IPS-15b (cell line): ENCODE results near the gene TSPAN8.
"Not testable (repeated sequence)": the region's sequence is repeated elsewhere in the genome, so short reads cannot be mapped to it uniquely, and the experiment has no call there.

Experiments used
- H3K27me3 ChIP-seq: one replicate; pipeline ENCODE4 v1.6.1; 2013; ENCODE audit warnings: low read length; ENCODE audit not compliant: control insufficient read depth, insufficient read depth
- H3K36me3 ChIP-seq: one replicate; pipeline ENCODE4 v1.6.1; 2013; ENCODE audit warnings: low read length; ENCODE audit not compliant: control insufficient read depth, insufficient read depth
- H3K4me1 ChIP-seq: one replicate; pipeline ENCODE4 v1.6.1; 2013; ENCODE audit warnings: mild to moderate bottlenecking, low read length; ENCODE audit not compliant: control insufficient read depth, insufficient read depth
- H3K4me3 ChIP-seq: one replicate; pipeline ENCODE4 v1.5.1; 2013; ENCODE audit warnings: low read depth, low read length
- H3K9ac ChIP-seq: one replicate; pipeline ENCODE4 v1.6.1; 2013; ENCODE audit warnings: low read depth, mild to moderate bottlenecking, low read length
- H3K9me3 ChIP-seq: one replicate; pipeline ENCODE4 v1.6.1; 2013; ENCODE audit warnings: mild to moderate bottlenecking, low read length; ENCODE audit not compliant: control insufficient read depth, insufficient read depth

TSPAN8 gene

DNA sequence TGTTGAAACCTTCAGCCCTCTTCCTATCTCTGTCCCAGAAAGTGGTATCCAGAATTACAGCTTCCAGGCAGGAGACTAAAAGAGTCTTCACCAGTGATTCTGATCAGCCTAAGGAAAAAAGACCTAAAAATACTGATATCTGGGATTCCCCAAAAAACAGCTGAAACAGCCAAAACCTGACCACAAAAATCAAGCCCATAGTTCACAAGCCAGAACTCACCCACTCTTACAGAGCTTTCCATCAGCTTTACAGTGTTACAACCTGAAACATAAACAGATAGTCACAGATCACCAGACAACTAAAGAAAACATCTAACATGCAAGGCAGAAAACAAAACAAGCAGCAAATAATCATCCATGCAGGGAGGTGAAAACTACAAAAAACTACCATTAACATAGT is 26.0 kb upstream of the TSPAN8 start:
- Histone ChIP-seq H3K4me3 (no peak overlapping the region), H3K36me3 (no peaks in the 10 kb centered on the region), H3K4me1 (no peaks in the 10 kb centered on the region), H3K27me3 (no peaks in the 10 kb centered on the region), H3K9me3 (no peaks in the 10 kb centered on the region), H3K9ac (no peak overlapping the region)

DNA sequence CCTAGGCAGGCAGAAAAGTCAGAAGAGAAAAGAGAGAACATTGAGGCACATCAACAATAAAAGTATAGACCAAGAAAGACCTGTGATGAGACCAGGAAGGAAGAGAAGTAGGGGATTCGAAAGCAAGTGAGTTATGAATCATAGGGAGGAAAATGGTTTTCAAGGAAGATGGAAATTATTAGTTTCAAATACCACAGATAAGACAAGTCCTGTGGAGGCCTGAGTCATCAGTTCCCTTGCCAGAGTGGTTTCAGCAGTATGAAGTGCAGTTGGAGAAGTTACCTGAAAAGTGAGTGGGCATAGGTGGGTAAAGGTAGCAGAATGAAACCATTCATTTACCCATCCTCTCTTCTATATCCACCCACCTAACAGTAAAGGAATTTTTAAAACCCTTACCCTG is 25.2 kb upstream of the TSPAN8 start:
- no peaks in the 10 kb centered on the region for H3K9me3 ChIP-seq
- H3K27me3 ChIP-seq: no peaks in the 10 kb centered on the region
- no peak overlapping the region for H3K4me3 ChIP-seq
- H3K4me1 ChIP-seq: no peaks in the 10 kb centered on the region
- H3K9ac ChIP-seq: no peak overlapping the region
- no peaks in the 10 kb centered on the region for H3K36me3 ChIP-seq

DNA sequence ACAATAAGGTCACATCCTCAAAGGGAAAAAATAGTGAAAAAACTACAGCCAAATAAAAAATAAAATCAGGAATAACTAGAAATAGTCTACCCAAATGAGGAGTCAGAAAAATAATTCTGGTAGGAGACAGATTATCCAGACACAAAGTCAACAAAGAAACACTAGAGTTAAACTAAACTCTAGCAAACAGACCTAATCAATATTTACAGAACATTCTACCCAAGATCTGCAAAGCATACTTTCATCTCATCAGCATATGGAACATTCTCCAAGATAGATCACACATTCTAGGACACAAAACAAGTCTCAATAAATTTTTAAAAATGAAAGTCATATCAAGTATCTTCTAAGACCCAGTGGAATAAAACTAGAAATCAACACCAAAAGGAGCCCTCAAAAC is 20.4 kb upstream of the TSPAN8 start:
- no peak overlapping the region for H3K9ac ChIP-seq
- no peaks in the 10 kb centered on the region for H3K36me3 ChIP-seq
- no peaks in the 10 kb centered on the region for H3K27me3 ChIP-seq
- H3K4me3 ChIP-seq: no peak overlapping the region
- no peaks in the 10 kb centered on the region for H3K9me3 ChIP-seq
- no peaks in the 10 kb centered on the region for H3K4me1 ChIP-seq

DNA sequence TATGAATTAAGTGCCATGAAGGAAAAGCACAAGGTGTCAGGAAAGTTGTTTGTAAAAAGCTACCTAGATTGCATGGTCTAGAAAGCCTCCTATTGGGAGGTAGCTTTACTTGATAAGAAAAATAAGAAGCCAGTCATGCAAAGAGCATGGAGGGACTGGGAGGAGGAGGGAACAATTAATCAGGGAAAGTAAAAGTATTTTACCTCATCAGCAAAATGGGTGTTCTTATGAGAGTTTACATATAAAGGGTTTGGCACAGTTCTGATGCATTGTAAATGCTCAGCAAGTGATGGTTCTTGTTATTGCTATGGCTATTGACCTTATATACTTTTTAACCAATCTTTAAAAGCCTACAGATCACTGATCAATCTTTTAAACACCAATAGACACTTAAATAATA is 17.0 kb upstream of the TSPAN8 start:
- Histone ChIP-seq H3K9ac (no peak overlapping the region), H3K9me3 (no peaks in the 10 kb centered on the region), H3K36me3 (no peaks in the 10 kb centered on the region), H3K4me1 (no peaks in the 10 kb centered on the region), H3K27me3 (no peaks in the 10 kb centered on the region), H3K4me3 (no peak overlapping the region)

DNA sequence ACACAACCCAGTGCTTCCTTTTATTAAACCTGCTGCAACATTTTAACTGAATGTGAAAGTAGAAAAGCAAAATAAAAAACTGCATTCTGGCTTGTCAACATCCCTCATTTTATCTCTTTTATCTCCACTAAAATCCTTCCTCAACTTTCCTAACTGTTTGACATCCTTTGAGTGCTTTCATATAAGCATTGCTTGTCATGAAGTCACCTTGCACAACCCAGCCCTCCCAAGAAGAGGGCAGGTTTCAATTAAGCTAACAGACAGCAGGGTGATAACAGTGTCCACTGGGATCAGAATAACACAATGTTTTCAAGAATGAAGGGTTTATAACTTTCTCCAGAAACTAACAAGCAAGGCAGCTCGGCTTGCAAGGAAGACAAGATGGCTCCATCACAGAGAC is 16.3 kb upstream of the TSPAN8 start:
- Histone ChIP-seq H3K4me3 (no peak overlapping the region), H3K36me3 (no peaks in the 10 kb centered on the region), H3K27me3 (no peaks in the 10 kb centered on the region), H3K4me1 (no peaks in the 10 kb centered on the region), H3K9me3 (no peaks in the 10 kb centered on the region), H3K9ac (no peak overlapping the region)

DNA sequence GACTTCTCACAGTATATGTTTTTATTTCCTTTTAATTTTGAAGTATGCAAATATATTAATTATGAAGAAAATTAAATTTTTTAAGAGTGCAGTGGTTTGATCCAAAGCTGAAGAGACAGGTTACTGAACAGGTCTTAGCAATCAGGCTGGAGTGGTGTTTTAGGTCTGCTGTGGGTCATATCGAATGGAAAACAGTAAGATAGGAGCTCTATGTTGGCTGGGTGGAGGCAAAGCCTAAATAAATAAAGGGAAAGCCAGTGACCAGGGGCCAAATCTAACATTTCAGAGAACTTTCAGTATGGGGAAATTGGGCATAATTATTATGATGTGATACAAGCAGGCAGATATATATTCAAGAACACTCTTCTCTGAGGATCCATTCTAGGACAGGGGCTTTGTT is 12.7 kb upstream of the TSPAN8 start:
- H3K4me1 ChIP-seq: no peaks in the 10 kb centered on the region
- no peak overlapping the region for H3K9ac ChIP-seq
- H3K36me3 ChIP-seq: no peaks in the 10 kb centered on the region
- no peaks in the 10 kb centered on the region for H3K27me3 ChIP-seq
- H3K9me3 ChIP-seq: no peaks in the 10 kb centered on the region
- H3K4me3 ChIP-seq: no peak overlapping the region

DNA sequence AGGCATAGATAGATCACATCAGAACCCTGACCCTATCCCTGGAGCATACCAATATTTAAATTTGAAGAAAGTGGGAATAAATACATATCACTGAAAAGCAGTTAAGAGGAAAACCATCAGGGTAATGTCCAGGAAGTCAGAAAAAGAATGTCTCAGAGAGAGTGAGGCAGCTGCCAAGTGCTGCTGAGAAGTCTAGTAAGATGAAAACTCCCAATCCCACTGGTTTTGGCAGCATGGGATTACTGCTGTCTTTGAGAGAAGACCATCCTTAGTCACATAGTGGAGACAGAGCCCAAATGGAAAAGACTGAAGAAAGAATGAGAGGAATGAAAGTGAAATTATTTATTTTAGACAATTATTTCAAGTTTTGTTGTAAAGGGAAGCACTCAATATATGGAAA is 11.5 kb upstream of the TSPAN8 start:
- Histone ChIP-seq H3K4me1 (no peaks in the 10 kb centered on the region), H3K27me3 (no peaks in the 10 kb centered on the region), H3K9ac (no peak overlapping the region), H3K36me3 (no peaks in the 10 kb centered on the region), H3K9me3 (no peaks in the 10 kb centered on the region), H3K4me3 (no peak overlapping the region)

DNA sequence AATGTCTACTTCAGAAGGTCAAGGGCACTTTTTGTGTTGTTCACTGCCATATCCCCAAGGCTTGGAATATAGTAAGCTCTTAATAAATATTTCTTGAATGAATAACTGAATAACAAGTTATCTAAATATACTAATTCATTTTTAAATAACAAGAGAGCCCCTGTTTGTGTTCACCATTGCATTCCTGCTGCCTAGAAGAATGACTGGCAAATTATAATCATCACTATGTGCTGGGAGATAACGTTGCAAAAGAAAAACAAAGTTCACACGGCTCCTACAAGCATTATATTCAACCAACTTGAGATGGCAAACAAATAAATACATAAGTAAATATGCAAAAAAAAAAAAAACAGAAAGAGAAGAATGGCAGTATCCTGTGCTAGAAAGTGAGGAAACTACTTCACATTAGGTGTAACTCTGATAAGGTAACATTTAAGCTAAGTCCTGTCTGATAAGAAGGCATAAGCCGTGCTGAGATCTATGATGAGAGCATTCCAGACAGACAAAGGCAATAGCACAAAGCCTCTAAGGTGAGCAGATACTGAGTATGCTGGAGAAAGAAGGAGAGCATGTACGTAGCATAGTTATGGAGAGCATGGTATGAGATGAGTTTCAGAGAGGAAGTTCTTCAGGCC is 9.2 kb upstream of the TSPAN8 start:
- H3K27me3 ChIP-seq: no peaks in the 10 kb centered on the region
- no peaks in the 10 kb centered on the region for H3K36me3 ChIP-seq
- H3K9ac ChIP-seq: no peak overlapping the region
- H3K4me1 ChIP-seq: no peaks in the 10 kb centered on the region
- no peaks in the 10 kb centered on the region for H3K9me3 ChIP-seq
- no peak overlapping the region for H3K4me3 ChIP-seq

DNA sequence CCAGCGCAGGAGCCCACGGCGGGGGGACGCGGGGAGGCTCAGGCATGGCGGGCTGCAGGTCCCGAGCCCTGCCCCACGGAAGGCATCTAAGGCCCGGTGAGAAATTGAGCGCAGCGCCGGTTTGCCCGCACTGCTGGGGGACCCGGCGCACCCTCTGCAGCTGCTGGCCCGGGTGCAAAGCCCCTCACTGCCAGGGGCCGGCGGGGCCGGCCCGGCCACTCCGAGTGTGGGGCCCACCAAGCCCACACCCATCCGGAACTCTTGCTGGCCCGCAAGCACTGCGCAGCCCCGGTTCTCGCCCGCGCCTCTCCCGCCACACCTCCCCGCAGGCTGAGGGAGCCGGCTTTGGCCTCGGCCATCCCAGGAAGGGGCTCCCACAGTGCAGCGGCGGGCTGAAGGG is 8.5 kb upstream of the TSPAN8 start:
- H3K4me1 ChIP-seq: no peaks in the 10 kb centered on the region
- H3K27me3 ChIP-seq: no peaks in the 10 kb centered on the region
- H3K36me3 ChIP-seq: no peaks in the 10 kb centered on the region
- no peak overlapping the region for H3K9ac ChIP-seq
- H3K9me3 ChIP-seq: no peaks in the 10 kb centered on the region
- no peak overlapping the region for H3K4me3 ChIP-seq

DNA sequence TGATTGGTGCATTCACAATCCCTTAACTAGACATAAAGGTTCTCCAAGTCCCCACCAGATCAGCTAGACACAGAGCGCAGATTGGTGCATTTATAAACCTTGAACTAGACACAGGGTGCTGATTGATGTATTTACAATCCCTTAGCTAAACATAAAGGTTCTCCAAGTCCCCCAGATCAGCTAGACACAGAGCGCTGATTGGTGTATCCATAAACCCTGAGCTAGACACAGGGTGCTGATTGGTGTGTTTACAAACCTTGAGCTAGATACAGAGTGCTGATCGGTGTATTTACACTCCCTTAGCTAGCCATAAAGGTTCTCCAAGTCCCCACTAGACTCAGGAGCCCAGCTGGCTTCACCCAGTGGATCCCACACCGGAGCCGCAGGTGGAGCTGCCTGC is 8.0 kb upstream of the TSPAN8 start:
- not testable (repeated sequence) for H3K4me3 ChIP-seq, H3K9ac ChIP-seq, H3K27me3 ChIP-seq, H3K4me1 ChIP-seq, H3K36me3 ChIP-seq, H3K9me3 ChIP-seq

DNA sequence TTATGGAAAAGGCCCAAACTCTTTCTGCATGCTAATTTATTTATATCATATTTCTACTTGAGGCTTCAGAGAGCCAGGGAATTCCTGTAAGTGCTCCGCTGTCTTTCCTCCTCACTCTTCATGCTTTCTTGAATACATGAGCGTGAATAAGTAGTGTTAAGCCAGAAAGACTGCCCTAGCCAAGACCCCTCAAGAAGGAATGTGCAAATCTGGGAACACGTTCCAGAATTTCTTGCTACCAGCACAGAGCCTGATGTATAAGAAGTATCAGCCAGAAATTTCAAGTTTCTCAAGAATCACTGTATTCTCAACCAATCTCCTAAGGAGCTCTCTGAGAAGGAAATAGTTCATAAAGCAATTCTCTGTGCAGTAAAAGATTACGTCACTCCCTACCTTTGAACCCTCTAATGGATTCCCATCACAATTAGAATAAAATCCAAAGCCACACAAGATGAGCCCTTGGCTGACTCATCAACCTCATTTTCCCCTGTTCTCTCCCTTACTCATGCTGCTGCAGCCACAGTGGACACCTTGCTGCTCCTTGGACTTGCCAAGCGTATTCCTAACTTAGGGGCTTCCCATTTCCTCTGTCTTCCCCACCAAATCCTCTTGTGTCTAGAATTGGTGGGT is 6.9 kb upstream of the TSPAN8 start:
- Histone ChIP-seq H3K9ac (no peak overlapping the region), H3K27me3 (no peaks in the 10 kb centered on the region), H3K4me1 (no peaks in the 10 kb centered on the region), H3K36me3 (no peaks in the 10 kb centered on the region), H3K4me3 (no peak overlapping the region), H3K9me3 (no peaks in the 10 kb centered on the region)

DNA sequence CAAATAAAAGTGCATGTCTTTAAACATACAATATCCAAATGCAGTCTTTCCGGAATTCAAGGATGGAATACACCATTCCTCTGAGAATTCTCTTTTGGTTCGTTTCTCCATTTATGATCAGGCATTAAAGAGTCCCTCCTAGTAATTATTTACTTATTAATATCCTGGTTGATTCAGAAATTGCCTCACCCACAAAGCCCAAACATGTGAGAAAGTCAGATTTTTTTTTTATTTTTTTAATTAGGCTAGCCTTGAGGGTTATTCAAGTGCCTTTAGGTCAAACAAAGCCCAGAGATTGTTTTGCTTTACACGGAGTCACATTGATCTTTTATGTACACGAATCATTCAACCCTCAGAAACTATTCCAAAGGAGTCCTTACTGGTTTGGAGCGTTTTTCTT is 6.4 kb upstream of the TSPAN8 start:
- no peaks in the 10 kb centered on the region for H3K4me1 ChIP-seq

More for the DNA sequence above, 6.4 kb upstream of the TSPAN8 start:
- Histone ChIP-seq H3K36me3 (no peaks in the 10 kb centered on the region), H3K4me3 (no peak overlapping the region), H3K9ac (no peak overlapping the region), H3K9me3 (no peaks in the 10 kb centered on the region), H3K27me3 (no peaks in the 10 kb centered on the region)
